MG63 (cell line): ENCODE data around the gene STXBP5. TPM values are rescaled to one million over a fixed set of nuclear protein-coding genes. Genes with fewer than 3 reads are reported as not detected.

Experiments
- DNase-seq: peaks from one replicate; pipeline ENCODE4 v3.0.0-alpha.2; 2020
- H3K27me3 ChIP-seq: fragments of 250-450 bp; sonication (Bioruptor Pico); 2 replicates; pipeline ENCODE4 v1.5.1; 2020; ENCODE audit warnings: mild to moderate bottlenecking, moderate library complexity
- H3K36me3 ChIP-seq: fragments of 250-450 bp; sonication (Bioruptor Pico); 2 replicates; pipeline ENCODE4 v1.5.1; 2020; ENCODE audit warnings: mild to moderate bottlenecking, moderate library complexity
- H3K4me3 ChIP-seq: fragments of 250-450 bp; sonication (Bioruptor Pico); 2 replicates; pipeline ENCODE4 v1.5.1; 2020; ENCODE audit warnings: mild to moderate bottlenecking, moderate library complexity
- H3K9me3 ChIP-seq: fragments of 250-450 bp; sonication (Bioruptor Pico); 2 replicates; pipeline ENCODE4 v1.5.1; 2020; ENCODE audit warnings: mild to moderate bottlenecking, moderate library complexity
- total RNA-seq: library from RNA; depleted of rRNA; stranded (reverse); fragments of >200 nt; shearing (Covaris generic); gene quantifications from 2 replicates; pipeline ENCODE4 v1.2.3, GENCODE V29; 2014; ENCODE audit warnings: low replicate concordance

The STXBP5 gene
- total RNA-seq, 1 experiment from 2014 or later: 8.9 TPM

- H3K27me3 ChIP-seq: no peaks in the 10 kb centered on the region
- peak; percentile 50 for DNase-seq
- no peak overlapping the region for H3K4me3 ChIP-seq
- H3K9me3 ChIP-seq: no peaks in the 10 kb centered on the region
- no peaks in the 10 kb centered on the region for H3K36me3 ChIP-seq
Observed at GRCh38 chr6:147170269-147170668, 33.9 kb upstream of the STXBP5 start.

GRCh38 chr6:147173140-147173539 is 31.1 kb upstream of the STXBP5 start:
- Histone ChIP-seq H3K9me3 (no peaks in the 10 kb centered on the region), H3K4me3 (no peak overlapping the region), H3K27me3 (no peaks in the 10 kb centered on the region), H3K36me3 (no peaks in the 10 kb centered on the region)
- DNase-seq: no peak

- Histone ChIP-seq H3K36me3 (no peaks in the 10 kb centered on the region), H3K9me3 (no peaks in the 10 kb centered on the region), H3K4me3 (no peak overlapping the region), H3K27me3 (no peaks in the 10 kb centered on the region)
- DNase-seq: no peak
Observed at GRCh38 chr6:147173675-147174308, 30.4 kb upstream of the STXBP5 start.

- no peak overlapping the region for H3K4me3 ChIP-seq
- no peaks in the 10 kb centered on the region for H3K27me3 ChIP-seq
- no peaks in the 10 kb centered on the region for H3K36me3 ChIP-seq
- H3K9me3 ChIP-seq: no peaks in the 10 kb centered on the region
- no peak for DNase-seq
Observed at GRCh38 chr6:147176795-147177194, 27.4 kb upstream of the STXBP5 start.

- Histone ChIP-seq H3K4me3 (no peak overlapping the region), H3K27me3 (no peaks in the 10 kb centered on the region), H3K36me3 (no peaks in the 10 kb centered on the region), H3K9me3 (no peaks in the 10 kb centered on the region)
- no peak for DNase-seq
Observed at GRCh38 chr6:147177286-147177685, 26.9 kb upstream of the STXBP5 start.

GRCh38 chr6:147178355-147178754 is 25.9 kb upstream of the STXBP5 start:
- Histone ChIP-seq H3K4me3 (no peak overlapping the region), H3K9me3 (no peaks in the 10 kb centered on the region), H3K36me3 (no peaks in the 10 kb centered on the region), H3K27me3 (no peaks in the 10 kb centered on the region)
- DNase-seq: no peak

GRCh38 chr6:147179809-147180208 is 24.4 kb upstream of the STXBP5 start:
- DNase-seq: no peak
- H3K27me3 ChIP-seq: no peaks in the 10 kb centered on the region

GRCh38 chr6:147180926-147181325 is 23.3 kb upstream of the STXBP5 start:
- H3K27me3 ChIP-seq: no peaks in the 10 kb centered on the region
- H3K36me3 ChIP-seq: no peaks in the 10 kb centered on the region
- no peaks in the 10 kb centered on the region for H3K9me3 ChIP-seq
- H3K4me3 ChIP-seq: no peak overlapping the region
- DNase-seq: no peak

More at GRCh38 chr6:147179809-147180208, 24.4 kb upstream of the STXBP5 start:
- Histone ChIP-seq H3K36me3 (no peaks in the 10 kb centered on the region), H3K4me3 (no peak overlapping the region), H3K9me3 (no peaks in the 10 kb centered on the region)

- Histone ChIP-seq H3K4me3 (no peak overlapping the region), H3K9me3 (no peaks in the 10 kb centered on the region), H3K27me3 (no peaks in the 10 kb centered on the region), H3K36me3 (no peaks in the 10 kb centered on the region)
- DNase-seq: no peak
Observed at GRCh38 chr6:147184379-147184778, 19.8 kb upstream of the STXBP5 start.

- Histone ChIP-seq H3K9me3 (no peaks in the 10 kb centered on the region), H3K36me3 (no peaks in the 10 kb centered on the region), H3K4me3 (no peak overlapping the region), H3K27me3 (no peaks in the 10 kb centered on the region)
- no peak for DNase-seq
Observed at GRCh38 chr6:147185216-147185615, 19.0 kb upstream of the STXBP5 start.

- no peaks in the 10 kb centered on the region for H3K27me3 ChIP-seq
- no peak overlapping the region for H3K4me3 ChIP-seq
- H3K9me3 ChIP-seq: no peaks in the 10 kb centered on the region
- DNase-seq: no peak
- no peaks in the 10 kb centered on the region for H3K36me3 ChIP-seq
Observed at GRCh38 chr6:147190556-147190955, 13.7 kb upstream of the STXBP5 start.

GRCh38 chr6:147192278-147192911 is 11.8 kb upstream of the STXBP5 start:
- no peaks in the 10 kb centered on the region for H3K27me3 ChIP-seq
- DNase-seq: no peak
- H3K36me3 ChIP-seq: no peaks in the 10 kb centered on the region
- H3K4me3 ChIP-seq: no peak overlapping the region
- H3K9me3 ChIP-seq: no peaks in the 10 kb centered on the region

GRCh38 chr6:147194652-147195411 is 9.4 kb upstream of the STXBP5 start:
- no peaks in the 10 kb centered on the region for H3K27me3 ChIP-seq
- no peak overlapping the region for H3K4me3 ChIP-seq
- DNase-seq: no peak
- no peaks in the 10 kb centered on the region for H3K36me3 ChIP-seq
- no peaks in the 10 kb centered on the region for H3K9me3 ChIP-seq

GRCh38 chr6:147195510-147195909 is 8.7 kb upstream of the STXBP5 start:
- Histone ChIP-seq H3K27me3 (no peaks in the 10 kb centered on the region), H3K4me3 (no peak overlapping the region)
- no peak for DNase-seq

GRCh38 chr6:147195987-147196386 is 8.2 kb upstream of the STXBP5 start:
- Histone ChIP-seq H3K9me3 (no peaks in the 10 kb centered on the region), H3K4me3 (no peak overlapping the region), H3K27me3 (no peaks in the 10 kb centered on the region), H3K36me3 (no peaks in the 10 kb centered on the region)
- no peak for DNase-seq

More at GRCh38 chr6:147195510-147195909, 8.7 kb upstream of the STXBP5 start:
- H3K36me3 ChIP-seq: no peaks in the 10 kb centered on the region
- H3K9me3 ChIP-seq: no peaks in the 10 kb centered on the region

GRCh38 chr6:147200711-147201110 is 3.5 kb upstream of the STXBP5 start:
- no peak for DNase-seq
- no peaks in the 10 kb centered on the region for H3K36me3 ChIP-seq

GRCh38 chr6:147201885-147202515 is 2.2 kb upstream of the STXBP5 start:
- H3K4me3 ChIP-seq: peak overlapping the region; percentile 60
- H3K36me3 ChIP-seq: no peaks in the 10 kb centered on the region
- peak; percentile 42 for DNase-seq
- no peaks in the 10 kb centered on the region for H3K27me3 ChIP-seq
- H3K9me3 ChIP-seq: no peaks in the 10 kb centered on the region

More at GRCh38 chr6:147200711-147201110, 3.5 kb upstream of the STXBP5 start:
- Histone ChIP-seq H3K9me3 (no peaks in the 10 kb centered on the region), H3K27me3 (no peaks in the 10 kb centered on the region), H3K4me3 (no peak overlapping the region)
